Ascending aorta (tissue), 2 donors: ENCODE data around the gene PDYN. TPM values are rescaled to one million over a fixed set of nuclear protein-coding genes. Genes with fewer than 3 reads are reported as not detected.

Experiments used
- DNase-seq, 2 donors: peaks; one replicate each; pipeline ENCODE4 v3.0.0-alpha.2; 2019; ENCODE audit warnings: low spot score in 2 of 2
- H3K27ac ChIP-seq, 2 donors: fragments of 200-600 bp; sonication (generic); one replicate each; pipeline ENCODE4 v1.5.1; 2016 to 2017; ENCODE audit warnings: mild to moderate bottlenecking in 1 of 2
- H3K27me3 ChIP-seq: fragments of 200-600 bp; sonication (generic); one replicate; pipeline ENCODE4 v1.5.1; 2017
- H3K36me3 ChIP-seq, 2 donors: fragments of 200-600 bp; sonication (generic); one replicate each; pipeline ENCODE4 v1.5.1; 2016
- H3K4me1 ChIP-seq, 2 donors: fragments of 200-600 bp; sonication (generic); one replicate each; pipeline ENCODE4 v1.5.1; 2016 to 2017; ENCODE audit warnings: mild to moderate bottlenecking in 1 of 2
- H3K4me3 ChIP-seq, 2 donors: fragments of 200-600 bp; sonication (generic); one replicate each; pipeline ENCODE4 v1.5.1; 2016 to 2017; ENCODE audit warnings: mild to moderate bottlenecking in 1 of 2
- H3K9me3 ChIP-seq, 2 donors: fragments of 200-600 bp; sonication (generic); one replicate each; pipeline ENCODE4 v1.5.1; 2016
- CTCF ChIP-seq, 3 experiments: fragments of 200-600 bp in 2 of 3; fragments of 450-650 bp in 1 of 3; sonication (generic) in 2 of 3; IDR thresholded peaks; one replicate each; pipeline ENCODE4 v1.5.1; 2016 to 2019; ENCODE audit warnings: antibody characterized with exemption in 3 of 3, mild to moderate bottlenecking in 1 of 3, moderate library complexity in 1 of 3
- intact Hi-C: fragments of 100-400 bp; cut with DNase I; formaldehyde crosslinking; loops from one replicate; pipeline ENCODE4 v1.15.1; 2023
- total RNA-seq: library from RNA; depleted of rRNA; stranded (reverse); fragments of >200 nt; gene quantifications from one replicate; pipeline ENCODE4 v1.1.0, GENCODE V29; 2016

PDYN gene
- total RNA-seq, 1 donor from 2014 or later: not detected

GRCh38 chr20:1929460-1929859, 64.4 kb downstream of the PDYN start:
- DNase-seq: no peak
- H3K36me3 ChIP-seq: peaks cover 9 to 29% of the 10 kb centered on the region in 2 donors
- H3K27ac ChIP-seq: no peak overlapping the region
- H3K4me1 ChIP-seq: peaks cover 0 to 6% of the 10 kb centered on the region in 2 donors
- no peak for TF ChIP-seq CTCF (IDR thresholded peaks at IDR 0.05)
- intact Hi-C loops: no loop called here
- H3K9me3 ChIP-seq: no peaks in the 10 kb centered on the region
- no peaks in the 10 kb centered on the region for H3K27me3 ChIP-seq
- no peak overlapping the region for H3K4me3 ChIP-seq

- intact Hi-C loops: no loop called here
- TF ChIP-seq CTCF (IDR thresholded peaks at IDR 0.05): no peak
- no peak overlapping the region for H3K4me3 ChIP-seq
- no peaks in the 10 kb centered on the region for H3K27me3 ChIP-seq
- H3K27ac ChIP-seq: no peak overlapping the region
- peaks cover 0 to 6% of the 10 kb centered on the region in 2 donors for H3K4me1 ChIP-seq
- DNase-seq: no peak
- H3K9me3 ChIP-seq: no peaks in the 10 kb centered on the region
- peaks cover 9 to 31% of the 10 kb centered on the region in 2 donors for H3K36me3 ChIP-seq
These were observed 65.1 kb downstream of the PDYN start for GRCh38 chr20:1928782-1929181.

Other genes with a start within 250 kb of the PDYN start
- gene SIRPA, start 98.7 kb downstream of the PDYN start, total RNA-seq: 72.8 TPM
- 11.2 TPM for gene STK35, start 107.8 kb upstream of the PDYN start, total RNA-seq